HepG2 (cell line): ENCODE results near the gene CDKN2AIP. TPM values are rescaled to one million over a fixed set of nuclear protein-coding genes. Genes with fewer than 3 reads are reported as not detected.

Experiments
- ARID2 ChIP-seq: sonication (generic); formaldehyde crosslinking; IDR thresholded peaks from 2 replicates; pipeline ENCODE4 v1.8.1; 2022; ENCODE audit warnings: mild to moderate bottlenecking, missing genetic modification reagents, borderline replicate concordance
- STAT5B ChIP-seq: sonication (generic); formaldehyde crosslinking; IDR thresholded peaks from 2 replicates; pipeline ENCODE4 v1.4.0; 2020; ENCODE audit warnings: missing genetic modification reagents
- ZNF138 ChIP-seq: sonication (generic); formaldehyde crosslinking; IDR thresholded peaks from 2 replicates; pipeline ENCODE4 v1.5.0; 2020; ENCODE audit warnings: mild to moderate bottlenecking, low read depth, missing genetic modification reagents
- ZNF510 ChIP-seq: sonication (generic); formaldehyde crosslinking; IDR thresholded peaks from 2 replicates; pipeline ENCODE4 v1.4.0; 2020; ENCODE audit warnings: low read depth, mild to moderate bottlenecking, missing genetic modification reagents
- ZNF543 ChIP-seq: sonication (generic); formaldehyde crosslinking; IDR thresholded peaks from 2 replicates; pipeline ENCODE4 v1.4.0; 2020; ENCODE audit warnings: mild to moderate bottlenecking, missing genetic modification reagents
- ZNF549 ChIP-seq: sonication (generic); formaldehyde crosslinking; IDR thresholded peaks from 2 replicates; pipeline ENCODE4 v1.5.0; 2020; ENCODE audit warnings: missing genetic modification reagents
- ZNF709 ChIP-seq: sonication (generic); formaldehyde crosslinking; IDR thresholded peaks from 2 replicates; pipeline ENCODE4 v1.5.0; 2020; ENCODE audit warnings: mild to moderate bottlenecking, missing genetic modification reagents
- polyA plus RNA-seq, 8 experiments: library from polyadenylated mRNA; depleted of rRNA in 3 of 8; stranded (reverse) in 7 of 8; unstranded in 1 of 8; fragments of >200 nt; fragmentation: Illumina TruSeq in 4 of 8; extraction: Trizol in 4 of 8; gene quantifications; 2 replicates each; pipeline versions ENCODE4 v1.2.1 to v1.2.3, GENCODE V29; 2011 to 2016; ENCODE audit warnings: low read depth in 4 of 8, missing spikeins in 1 of 8, mixed read lengths in 1 of 8; ENCODE audit not compliant: insufficient read depth in 1 of 8
- total RNA-seq, 5 experiments: library from RNA; depleted of rRNA; stranded (reverse); fragments of >200 nt; fragmentation: Illumina TruSeq; extraction: Trizol; gene quantifications; 2 replicates each; pipeline ENCODE4 v1.2.3, GENCODE V29; 2016; ENCODE audit warnings: low read depth in 1 of 5
- TF ChIP-seq, protein P1 (sequence below): IDR thresholded peaks from 2 replicates; pipeline ENCODE4 v1.6.1; 2016; ENCODE audit warnings: missing compliant biosample characterization, missing genetic modification reagents, borderline replicate concordance
- TF ChIP-seq, protein P2 (sequence below): sonication (generic); formaldehyde crosslinking; IDR thresholded peaks from 2 replicates; pipeline ENCODE4 v1.4.0; 2020; ENCODE audit warnings: missing genetic modification reagents
- TF ChIP-seq, protein P3 (sequence below): sonication (generic); formaldehyde crosslinking; IDR thresholded peaks from 2 replicates; pipeline ENCODE4 v1.4.0; 2020; ENCODE audit warnings: missing genetic modification reagents, borderline replicate concordance
- TF ChIP-seq, protein P4 (sequence below): sonication (generic); formaldehyde crosslinking; IDR thresholded peaks from 2 replicates; pipeline ENCODE4 v1.4.0; 2020; ENCODE audit warnings: mild to moderate bottlenecking, missing genetic modification reagents, borderline replicate concordance
- TF ChIP-seq, protein P5 (sequence below): sonication (generic); formaldehyde crosslinking; IDR thresholded peaks from 2 replicates; pipeline ENCODE4 v1.8.1; 2023; ENCODE audit warnings: mild to moderate bottlenecking, moderate library complexity, missing genetic modification reagents

The CDKN2AIP gene
- total and polyA plus RNA-seq, 2 of the 13 experiments (the other 11 are each of a cell fraction or from before 2014, with no cell fraction given), result 17.0 to 18.7 TPM

DNA sequence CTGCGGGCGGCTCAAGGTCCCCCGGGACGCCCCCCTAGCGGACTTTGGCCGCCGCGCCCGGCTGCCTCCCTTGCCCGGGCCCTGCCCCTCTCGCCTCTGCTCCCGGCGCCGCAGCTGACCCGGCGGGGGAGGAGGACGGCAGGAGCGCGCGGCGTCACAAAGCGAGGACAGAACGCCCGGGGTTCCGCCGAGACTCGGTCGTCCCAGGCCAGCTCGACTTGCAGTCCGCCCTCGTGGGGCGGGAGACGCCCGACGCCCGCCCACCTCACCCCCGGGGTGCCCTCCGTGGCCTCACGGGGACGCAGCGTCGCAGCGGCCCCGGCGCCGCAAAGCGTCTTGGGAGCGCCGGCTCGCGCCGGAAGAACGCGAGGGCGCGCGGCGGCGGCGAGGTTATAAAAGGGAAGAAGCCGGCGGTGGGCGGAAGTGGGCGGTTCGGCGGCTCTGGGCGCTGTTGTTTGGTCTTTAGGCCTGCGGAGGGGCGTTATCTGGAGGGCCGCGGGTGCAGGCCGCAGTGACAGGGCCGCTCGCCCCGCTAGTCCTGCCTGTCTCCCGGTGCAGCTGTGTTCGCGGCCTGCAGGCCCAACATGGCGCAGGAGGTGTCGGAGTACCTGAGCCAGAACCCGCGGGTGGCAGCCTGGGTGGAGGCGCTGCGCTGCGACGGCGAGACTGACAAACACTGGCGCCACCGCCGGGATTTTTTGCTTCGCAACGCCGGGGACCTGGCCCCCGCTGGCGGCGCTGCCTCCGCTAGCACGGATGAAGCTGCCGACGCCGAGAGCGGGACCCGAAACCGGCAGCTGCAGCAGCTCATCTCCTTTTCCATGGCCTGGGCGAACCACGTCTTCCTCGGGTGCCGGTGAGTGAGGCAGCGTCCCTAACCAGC is at the start of gene CDKN2AIP (continued):
- TF ChIP-seq, protein P1, sequence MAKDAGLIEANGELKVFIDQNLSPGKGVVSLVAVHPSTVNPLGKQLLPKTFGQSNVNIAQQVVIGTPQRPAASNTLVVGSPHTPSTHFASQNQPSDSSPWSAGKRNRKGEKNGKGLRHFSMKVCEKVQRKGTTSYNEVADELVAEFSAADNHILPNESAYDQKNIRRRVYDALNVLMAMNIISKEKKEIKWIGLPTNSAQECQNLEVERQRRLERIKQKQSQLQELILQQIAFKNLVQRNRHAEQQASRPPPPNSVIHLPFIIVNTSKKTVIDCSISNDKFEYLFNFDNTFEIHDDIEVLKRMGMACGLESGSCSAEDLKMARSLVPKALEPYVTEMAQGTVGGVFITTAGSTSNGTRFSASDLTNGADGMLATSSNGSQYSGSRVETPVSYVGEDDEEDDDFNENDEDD (CRISPR knock-in tag), result peak; percentile 58; the same call in 1 of the 2 replicates
- TF ChIP-seq, protein P2, sequence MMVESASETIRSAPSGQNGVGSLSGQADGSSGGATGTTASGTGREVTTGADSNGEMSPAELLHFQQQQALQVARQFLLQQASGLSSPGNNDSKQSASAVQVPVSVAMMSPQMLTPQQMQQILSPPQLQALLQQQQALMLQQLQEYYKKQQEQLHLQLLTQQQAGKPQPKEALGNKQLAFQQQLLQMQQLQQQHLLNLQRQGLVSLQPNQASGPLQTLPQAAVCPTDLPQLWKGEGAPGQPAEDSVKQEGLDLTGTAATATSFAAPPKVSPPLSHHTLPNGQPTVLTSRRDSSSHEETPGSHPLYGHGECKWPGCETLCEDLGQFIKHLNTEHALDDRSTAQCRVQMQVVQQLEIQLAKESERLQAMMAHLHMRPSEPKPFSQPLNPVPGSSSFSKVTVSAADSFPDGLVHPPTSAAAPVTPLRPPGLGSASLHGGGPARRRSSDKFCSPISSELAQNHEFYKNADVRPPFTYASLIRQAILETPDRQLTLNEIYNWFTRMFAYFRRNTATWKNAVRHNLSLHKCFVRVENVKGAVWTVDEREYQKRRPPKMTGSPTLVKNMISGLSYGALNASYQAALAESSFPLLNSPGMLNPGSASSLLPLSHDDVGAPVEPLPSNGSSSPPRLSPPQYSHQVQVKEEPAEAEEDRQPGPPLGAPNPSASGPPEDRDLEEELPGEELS (CRISPR knock-in tag), result no peak; the same call in 1 of the 2 replicates
- TF ChIP-seq STAT5B (CRISPR knock-in tag) (0 out of 2 replicates have a peak, but pooled peaks have one; percentile 42), ZNF549 (CRISPR knock-in tag) (no peak), ZNF543 (CRISPR knock-in tag) (peak; percentile 95; the same call in 1 of the 2 replicates), ZNF138 (CRISPR knock-in tag) (no peak), ARID2 (CRISPR knock-in tag) (no peak), ZNF709 (CRISPR knock-in tag) (peak; percentile 50; the same call in 1 of the 2 replicates), ZNF510 (CRISPR knock-in tag) (no peak)
- TF ChIP-seq, protein P3, sequence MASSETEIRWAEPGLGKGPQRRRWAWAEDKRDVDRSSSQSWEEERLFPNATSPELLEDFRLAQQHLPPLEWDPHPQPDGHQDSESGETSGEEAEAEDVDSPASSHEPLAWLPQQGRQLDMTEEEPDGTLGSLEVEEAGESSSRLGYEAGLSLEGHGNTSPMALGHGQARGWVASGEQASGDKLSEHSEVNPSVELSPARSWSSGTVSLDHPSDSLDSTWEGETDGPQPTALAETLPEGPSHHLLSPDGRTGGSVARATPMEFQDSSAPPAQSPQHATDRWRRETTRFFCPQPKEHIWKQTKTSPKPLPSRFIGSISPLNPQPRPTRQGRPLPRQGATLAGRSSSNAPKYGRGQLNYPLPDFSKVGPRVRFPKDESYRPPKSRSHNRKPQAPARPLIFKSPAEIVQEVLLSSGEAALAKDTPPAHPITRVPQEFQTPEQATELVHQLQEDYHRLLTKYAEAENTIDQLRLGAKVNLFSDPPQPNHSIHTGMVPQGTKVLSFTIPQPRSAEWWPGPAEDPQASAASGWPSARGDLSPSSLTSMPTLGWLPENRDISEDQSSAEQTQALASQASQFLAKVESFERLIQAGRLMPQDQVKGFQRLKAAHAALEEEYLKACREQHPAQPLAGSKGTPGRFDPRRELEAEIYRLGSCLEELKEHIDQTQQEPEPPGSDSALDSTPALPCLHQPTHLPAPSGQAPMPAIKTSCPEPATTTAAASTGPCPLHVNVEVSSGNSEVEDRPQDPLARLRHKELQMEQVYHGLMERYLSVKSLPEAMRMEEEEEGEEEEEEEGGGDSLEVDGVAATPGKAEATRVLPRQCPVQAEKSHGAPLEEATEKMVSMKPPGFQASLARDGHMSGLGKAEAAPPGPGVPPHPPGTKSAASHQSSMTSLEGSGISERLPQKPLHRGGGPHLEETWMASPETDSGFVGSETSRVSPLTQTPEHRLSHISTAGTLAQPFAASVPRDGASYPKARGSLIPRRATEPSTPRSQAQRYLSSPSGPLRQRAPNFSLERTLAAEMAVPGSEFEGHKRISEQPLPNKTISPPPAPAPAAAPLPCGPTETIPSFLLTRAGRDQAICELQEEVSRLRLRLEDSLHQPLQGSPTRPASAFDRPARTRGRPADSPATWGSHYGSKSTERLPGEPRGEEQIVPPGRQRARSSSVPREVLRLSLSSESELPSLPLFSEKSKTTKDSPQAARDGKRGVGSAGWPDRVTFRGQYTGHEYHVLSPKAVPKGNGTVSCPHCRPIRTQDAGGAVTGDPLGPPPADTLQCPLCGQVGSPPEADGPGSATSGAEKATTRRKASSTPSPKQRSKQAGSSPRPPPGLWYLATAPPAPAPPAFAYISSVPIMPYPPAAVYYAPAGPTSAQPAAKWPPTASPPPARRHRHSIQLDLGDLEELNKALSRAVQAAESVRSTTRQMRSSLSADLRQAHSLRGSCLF, result no peak
- TF ChIP-seq, protein P4, sequence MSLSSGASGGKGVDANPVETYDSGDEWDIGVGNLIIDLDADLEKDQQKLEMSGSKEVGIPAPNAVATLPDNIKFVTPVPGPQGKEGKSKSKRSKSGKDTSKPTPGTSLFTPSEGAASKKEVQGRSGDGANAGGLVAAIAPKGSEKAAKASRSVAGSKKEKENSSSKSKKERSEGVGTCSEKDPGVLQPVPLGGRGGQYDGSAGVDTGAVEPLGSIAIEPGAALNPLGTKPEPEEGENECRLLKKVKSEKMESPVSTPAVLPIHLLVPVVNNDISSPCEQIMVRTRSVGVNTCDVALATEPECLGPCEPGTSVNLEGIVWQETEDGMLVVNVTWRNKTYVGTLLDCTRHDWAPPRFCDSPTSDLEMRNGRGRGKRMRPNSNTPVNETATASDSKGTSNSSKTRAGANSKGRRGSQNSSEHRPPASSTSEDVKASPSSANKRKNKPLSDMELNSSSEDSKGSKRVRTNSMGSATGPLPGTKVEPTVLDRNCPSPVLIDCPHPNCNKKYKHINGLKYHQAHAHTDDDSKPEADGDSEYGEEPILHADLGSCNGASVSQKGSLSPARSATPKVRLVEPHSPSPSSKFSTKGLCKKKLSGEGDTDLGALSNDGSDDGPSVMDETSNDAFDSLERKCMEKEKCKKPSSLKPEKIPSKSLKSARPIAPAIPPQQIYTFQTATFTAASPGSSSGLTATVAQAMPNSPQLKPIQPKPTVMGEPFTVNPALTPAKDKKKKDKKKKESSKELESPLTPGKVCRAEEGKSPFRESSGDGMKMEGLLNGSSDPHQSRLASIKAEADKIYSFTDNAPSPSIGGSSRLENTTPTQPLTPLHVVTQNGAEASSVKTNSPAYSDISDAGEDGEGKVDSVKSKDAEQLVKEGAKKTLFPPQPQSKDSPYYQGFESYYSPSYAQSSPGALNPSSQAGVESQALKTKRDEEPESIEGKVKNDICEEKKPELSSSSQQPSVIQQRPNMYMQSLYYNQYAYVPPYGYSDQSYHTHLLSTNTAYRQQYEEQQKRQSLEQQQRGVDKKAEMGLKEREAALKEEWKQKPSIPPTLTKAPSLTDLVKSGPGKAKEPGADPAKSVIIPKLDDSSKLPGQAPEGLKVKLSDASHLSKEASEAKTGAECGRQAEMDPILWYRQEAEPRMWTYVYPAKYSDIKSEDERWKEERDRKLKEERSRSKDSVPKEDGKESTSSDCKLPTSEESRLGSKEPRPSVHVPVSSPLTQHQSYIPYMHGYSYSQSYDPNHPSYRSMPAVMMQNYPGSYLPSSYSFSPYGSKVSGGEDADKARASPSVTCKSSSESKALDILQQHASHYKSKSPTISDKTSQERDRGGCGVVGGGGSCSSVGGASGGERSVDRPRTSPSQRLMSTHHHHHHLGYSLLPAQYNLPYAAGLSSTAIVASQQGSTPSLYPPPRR (CRISPR knock-in tag), result peak; percentile 75
- TF ChIP-seq, protein P5, sequence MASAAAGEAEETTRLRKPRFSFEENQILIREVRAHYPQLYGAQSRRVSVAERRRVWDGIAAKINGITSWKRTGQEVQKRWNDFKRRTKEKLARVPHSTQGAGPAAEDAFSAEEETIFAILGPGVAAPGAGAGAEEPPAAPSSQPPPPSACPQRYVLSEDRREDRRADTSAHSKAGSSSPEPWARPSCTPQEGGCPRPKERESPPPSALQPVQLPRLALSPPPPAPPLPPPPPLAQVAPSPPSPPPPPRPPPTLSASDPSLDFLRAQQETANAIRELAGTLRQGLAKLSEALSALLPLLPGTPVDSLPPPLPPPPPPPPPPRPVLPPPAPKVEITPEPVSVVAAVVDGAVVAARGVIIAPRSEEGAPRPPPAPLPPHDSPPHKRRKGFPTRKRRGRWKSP (CRISPR knock-in tag), result peak; percentile 95
